ENCODE results near the gene NELL2.
"Not testable (repeated sequence)": the region's sequence is repeated elsewhere in the genome, so short reads cannot be mapped to it uniquely, and the experiment has no call there.

NELL2 gene

GRCh38 chr12:44763021-44763420, 113.1 kb downstream of the NELL2 start:
- no peak overlapping the region for H3K27ac Mint-ChIP-seq (ENCODE audit: low read depth)
- H3K27me3 Mint-ChIP-seq, result no peaks in the 10 kb centered on the region
- no peak overlapping the region for H3K4me3 Mint-ChIP-seq
- H3K36me3 Mint-ChIP-seq (ENCODE audit: insufficient read depth), result peaks cover 18% of the 10 kb centered on the region
- DNase-seq (ENCODE audit: low spot score in 2 of 2), result no peak
- ATAC-seq (replicated peaks; ENCODE audit: extremely low read depth, poor library complexity, severe bottlenecking), result no peak
- H3K4me1 Mint-ChIP-seq, result no peaks in the 10 kb centered on the region
- no peaks in the 10 kb centered on the region for H3K9me3 Mint-ChIP-seq

GRCh38 chr12:44759289-44759688, 116.8 kb downstream of the NELL2 start:
- H3K9me3 Mint-ChIP-seq, result no peaks in the 10 kb centered on the region
- no peak overlapping the region for H3K4me3 Mint-ChIP-seq
- DNase-seq (ENCODE audit: low spot score in 2 of 2), result no peak
- no peak for ATAC-seq (replicated peaks; ENCODE audit: extremely low read depth, poor library complexity, severe bottlenecking)
- no peaks in the 10 kb centered on the region for H3K27me3 Mint-ChIP-seq
- H3K36me3 Mint-ChIP-seq (ENCODE audit: insufficient read depth), result peaks cover 10% of the 10 kb centered on the region
- H3K4me1 Mint-ChIP-seq, result no peaks in the 10 kb centered on the region
- H3K27ac Mint-ChIP-seq (ENCODE audit: low read depth), result no peak overlapping the region

- Mint-ChIP-seq H3K9me3 (no peaks in the 10 kb centered on the region), H3K36me3 (ENCODE audit: insufficient read depth) (peaks cover 5% of the 10 kb centered on the region), H3K27me3 (no peaks in the 10 kb centered on the region), H3K4me1 (peaks cover 8% of the 10 kb centered on the region), H3K4me3 (no peak overlapping the region), H3K27ac (ENCODE audit: low read depth) (no peak overlapping the region)
- no peak for ATAC-seq (replicated peaks; ENCODE audit: extremely low read depth, poor library complexity, severe bottlenecking)
- DNase-seq (ENCODE audit: low spot score in 2 of 2), result no peak
Measured at GRCh38 chr12:44750468-44750867, 125.6 kb downstream of the NELL2 start.

- ATAC-seq (replicated peaks; ENCODE audit: extremely low read depth, poor library complexity, severe bottlenecking) (no peak), DNase-seq (ENCODE audit: low spot score in 2 of 2) (no peak)
- no peak overlapping the region for H3K27ac Mint-ChIP-seq (ENCODE audit: low read depth)
- no peak overlapping the region for H3K4me3 Mint-ChIP-seq
- H3K36me3 Mint-ChIP-seq (ENCODE audit: insufficient read depth), result peaks cover 5% of the 10 kb centered on the region
- no peaks in the 10 kb centered on the region for H3K27me3 Mint-ChIP-seq
- peaks cover 8% of the 10 kb centered on the region for H3K4me1 Mint-ChIP-seq
- H3K9me3 Mint-ChIP-seq, result no peaks in the 10 kb centered on the region
Measured at GRCh38 chr12:44749566-44749965, 126.5 kb downstream of the NELL2 start.

GRCh38 chr12:44748950-44749468, 127.1 kb downstream of the NELL2 start:
- Mint-ChIP-seq H3K4me3 (no peak overlapping the region), H3K27me3 (no peaks in the 10 kb centered on the region), H3K27ac (ENCODE audit: low read depth) (no peak overlapping the region), H3K9me3 (no peaks in the 10 kb centered on the region), H3K36me3 (ENCODE audit: insufficient read depth) (peaks cover 4% of the 10 kb centered on the region), H3K4me1 (peaks cover 8% of the 10 kb centered on the region)
- no peak for ATAC-seq (replicated peaks; ENCODE audit: extremely low read depth, poor library complexity, severe bottlenecking)
- no peak for DNase-seq (ENCODE audit: low spot score in 2 of 2)

- H3K36me3 Mint-ChIP-seq (ENCODE audit: insufficient read depth); H3K4me3 Mint-ChIP-seq; H3K27me3 Mint-ChIP-seq; H3K9me3 Mint-ChIP-seq; H3K27ac Mint-ChIP-seq (ENCODE audit: low read depth); DNase-seq (ENCODE audit: low spot score in 2 of 2); ATAC-seq (replicated peaks; ENCODE audit: extremely low read depth, poor library complexity, severe bottlenecking); H3K4me1 Mint-ChIP-seq: not testable (repeated sequence)
Measured at GRCh38 chr12:44741292-44741980, 134.7 kb downstream of the NELL2 start.

GRCh38 chr12:44738051-44738450, 138.1 kb downstream of the NELL2 start:
- Mint-ChIP-seq H3K4me1 (peaks cover 5% of the 10 kb centered on the region), H3K4me3 (no peak overlapping the region), H3K27ac (ENCODE audit: low read depth) (no peak overlapping the region), H3K36me3 (ENCODE audit: insufficient read depth) (peaks cover 13% of the 10 kb centered on the region), H3K9me3 (peaks cover 6% of the 10 kb centered on the region), H3K27me3 (no peaks in the 10 kb centered on the region)
- ATAC-seq (replicated peaks; ENCODE audit: extremely low read depth, poor library complexity, severe bottlenecking), result no peak
- DNase-seq (ENCODE audit: low spot score in 2 of 2), result no peak

- Mint-ChIP-seq H3K4me1 (no peaks in the 10 kb centered on the region), H3K27ac (ENCODE audit: low read depth) (no peak overlapping the region), H3K36me3 (ENCODE audit: insufficient read depth) (peaks cover 7% of the 10 kb centered on the region), H3K9me3 (peaks cover 20% of the 10 kb centered on the region), H3K27me3 (no peaks in the 10 kb centered on the region), H3K4me3 (no peak overlapping the region)
- ATAC-seq (replicated peaks; ENCODE audit: extremely low read depth, poor library complexity, severe bottlenecking) (no peak), DNase-seq (ENCODE audit: low spot score in 2 of 2) (no peak)
Measured at GRCh38 chr12:44728566-44728965, 147.5 kb downstream of the NELL2 start.

GRCh38 chr12:44720265-44720664, 155.8 kb downstream of the NELL2 start:
- no peak overlapping the region for H3K4me3 Mint-ChIP-seq
- H3K4me1 Mint-ChIP-seq, result peaks cover 6% of the 10 kb centered on the region
- ATAC-seq (replicated peaks; ENCODE audit: extremely low read depth, poor library complexity, severe bottlenecking), result no peak
- no peak for DNase-seq (ENCODE audit: low spot score in 2 of 2)
- H3K36me3 Mint-ChIP-seq (ENCODE audit: insufficient read depth), result peaks cover 1% of the 10 kb centered on the region
- H3K27ac Mint-ChIP-seq (ENCODE audit: low read depth), result peak overlapping the region; percentile 10
- H3K27me3 Mint-ChIP-seq, result no peaks in the 10 kb centered on the region
- peaks cover 9% of the 10 kb centered on the region for H3K9me3 Mint-ChIP-seq

GRCh38 chr12:44717612-44718011, 158.5 kb downstream of the NELL2 start:
- Mint-ChIP-seq H3K27ac (ENCODE audit: low read depth) (no peak overlapping the region), H3K27me3 (no peaks in the 10 kb centered on the region)

GRCh38 chr12:44716711-44717110, 159.4 kb downstream of the NELL2 start:
- H3K36me3 Mint-ChIP-seq (ENCODE audit: insufficient read depth), result no peaks in the 10 kb centered on the region
- no peak overlapping the region for H3K4me3 Mint-ChIP-seq
- H3K4me1 Mint-ChIP-seq, result peaks cover 6% of the 10 kb centered on the region
- DNase-seq (ENCODE audit: low spot score in 2 of 2) (no peak), ATAC-seq (replicated peaks; ENCODE audit: extremely low read depth, poor library complexity, severe bottlenecking) (no peak)
- H3K27ac Mint-ChIP-seq (ENCODE audit: low read depth), result no peak overlapping the region
- no peaks in the 10 kb centered on the region for H3K27me3 Mint-ChIP-seq
- H3K9me3 Mint-ChIP-seq, result no peaks in the 10 kb centered on the region

More at GRCh38 chr12:44717612-44718011, 158.5 kb downstream of the NELL2 start:
- no peak for DNase-seq (ENCODE audit: low spot score in 2 of 2)
- H3K4me1 Mint-ChIP-seq, result peaks cover 6% of the 10 kb centered on the region
- ATAC-seq (replicated peaks; ENCODE audit: extremely low read depth, poor library complexity, severe bottlenecking), result no peak
- no peak overlapping the region for H3K4me3 Mint-ChIP-seq
- H3K9me3 Mint-ChIP-seq, result no peaks in the 10 kb centered on the region
- H3K36me3 Mint-ChIP-seq (ENCODE audit: insufficient read depth), result no peaks in the 10 kb centered on the region

GRCh38 chr12:44711736-44712135, 164.4 kb downstream of the NELL2 start:
- ATAC-seq (replicated peaks; ENCODE audit: extremely low read depth, poor library complexity, severe bottlenecking) (no peak), DNase-seq (ENCODE audit: low spot score in 2 of 2) (no peak)
- H3K4me1 Mint-ChIP-seq, result no peaks in the 10 kb centered on the region
- H3K9me3 Mint-ChIP-seq, result no peaks in the 10 kb centered on the region
- peaks cover 7% of the 10 kb centered on the region for H3K36me3 Mint-ChIP-seq (ENCODE audit: insufficient read depth)
- H3K27me3 Mint-ChIP-seq, result no peaks in the 10 kb centered on the region
- H3K27ac Mint-ChIP-seq (ENCODE audit: low read depth), result no peak overlapping the region
- no peak overlapping the region for H3K4me3 Mint-ChIP-seq

GRCh38 chr12:44709166-44709565, 166.9 kb downstream of the NELL2 start:
- Mint-ChIP-seq H3K9me3 (no peaks in the 10 kb centered on the region), H3K4me3 (no peak overlapping the region), H3K4me1 (no peaks in the 10 kb centered on the region), H3K27me3 (no peaks in the 10 kb centered on the region), H3K36me3 (ENCODE audit: insufficient read depth) (peaks cover 7% of the 10 kb centered on the region), H3K27ac (ENCODE audit: low read depth) (no peak overlapping the region)
- no peak for DNase-seq (ENCODE audit: low spot score in 2 of 2)
- no peak for ATAC-seq (replicated peaks; ENCODE audit: extremely low read depth, poor library complexity, severe bottlenecking)
